PFSK-1 (cell line): Measurements from ENCODE around the gene PHF13.

Experiments used
- FOXP2 ChIP-seq: optimal IDR thresholded peaks from 2 replicates; pipeline ENCODE3; 2011; ENCODE audit warnings: borderline replicate concordance, control low read depth, inconsistent platforms; ENCODE audit not compliant: insufficient read depth; ENCODE audit errors: extremely low read length, extremely low read depth
- POLR2AphosphoS5 ChIP-seq: IDR thresholded peaks from 2 replicates; pipeline ENCODE4 v1.6.1; 2012; ENCODE audit warnings: low read depth, mild to moderate bottlenecking, control low read depth, low read length, moderate library complexity
- SIN3A ChIP-seq: IDR thresholded peaks from 2 replicates; pipeline ENCODE4 v1.6.1; 2012; ENCODE audit warnings: mild to moderate bottlenecking, low read length, moderate library complexity, borderline replicate concordance; ENCODE audit not compliant: insufficient read depth
- TAF1 ChIP-seq: IDR thresholded peaks from 2 replicates; pipeline ENCODE4 v1.6.1; 2012; ENCODE audit warnings: low read length, control low read depth, borderline replicate concordance; ENCODE audit not compliant: insufficient read depth
- TF ChIP-seq, protein P1 (sequence below), 2 experiments: IDR thresholded peaks; 2 replicates each; pipeline versions ENCODE4 v1.6.1 to v1.8.0; 2011 to 2012; ENCODE audit warnings: low read depth in 2 of 2, low read length in 2 of 2, control low read depth in 1 of 2, inconsistent platforms in 1 of 2, mild to moderate bottlenecking in 1 of 2, moderate library complexity in 1 of 2; ENCODE audit not compliant: insufficient read depth in 1 of 2

Gene PHF13

DNA sequence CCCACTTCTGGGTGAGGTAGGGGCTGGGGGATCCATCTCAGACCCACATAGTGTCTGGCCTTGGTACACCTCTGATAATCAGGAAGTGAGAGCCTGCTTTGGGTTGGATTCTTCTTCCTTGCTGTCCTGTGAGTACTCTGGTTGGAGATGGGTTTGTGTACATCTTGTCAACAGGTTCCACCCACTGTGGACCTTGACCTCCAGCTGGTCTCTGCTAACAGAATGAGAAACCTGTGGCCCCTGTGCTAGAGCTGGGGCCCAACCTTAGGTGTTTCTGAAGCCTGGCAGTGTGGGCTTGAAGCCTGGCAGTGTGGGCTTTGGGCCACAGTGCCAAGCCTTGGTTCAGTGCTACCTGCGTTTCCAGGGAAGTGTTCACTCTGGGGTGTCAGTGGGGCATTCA is 31.2 kb upstream of the PHF13 start:
- no peak for TF ChIP-seq TAF1
- no peak for TF ChIP-seq POLR2AphosphoS5
- TF ChIP-seq, protein P1, sequence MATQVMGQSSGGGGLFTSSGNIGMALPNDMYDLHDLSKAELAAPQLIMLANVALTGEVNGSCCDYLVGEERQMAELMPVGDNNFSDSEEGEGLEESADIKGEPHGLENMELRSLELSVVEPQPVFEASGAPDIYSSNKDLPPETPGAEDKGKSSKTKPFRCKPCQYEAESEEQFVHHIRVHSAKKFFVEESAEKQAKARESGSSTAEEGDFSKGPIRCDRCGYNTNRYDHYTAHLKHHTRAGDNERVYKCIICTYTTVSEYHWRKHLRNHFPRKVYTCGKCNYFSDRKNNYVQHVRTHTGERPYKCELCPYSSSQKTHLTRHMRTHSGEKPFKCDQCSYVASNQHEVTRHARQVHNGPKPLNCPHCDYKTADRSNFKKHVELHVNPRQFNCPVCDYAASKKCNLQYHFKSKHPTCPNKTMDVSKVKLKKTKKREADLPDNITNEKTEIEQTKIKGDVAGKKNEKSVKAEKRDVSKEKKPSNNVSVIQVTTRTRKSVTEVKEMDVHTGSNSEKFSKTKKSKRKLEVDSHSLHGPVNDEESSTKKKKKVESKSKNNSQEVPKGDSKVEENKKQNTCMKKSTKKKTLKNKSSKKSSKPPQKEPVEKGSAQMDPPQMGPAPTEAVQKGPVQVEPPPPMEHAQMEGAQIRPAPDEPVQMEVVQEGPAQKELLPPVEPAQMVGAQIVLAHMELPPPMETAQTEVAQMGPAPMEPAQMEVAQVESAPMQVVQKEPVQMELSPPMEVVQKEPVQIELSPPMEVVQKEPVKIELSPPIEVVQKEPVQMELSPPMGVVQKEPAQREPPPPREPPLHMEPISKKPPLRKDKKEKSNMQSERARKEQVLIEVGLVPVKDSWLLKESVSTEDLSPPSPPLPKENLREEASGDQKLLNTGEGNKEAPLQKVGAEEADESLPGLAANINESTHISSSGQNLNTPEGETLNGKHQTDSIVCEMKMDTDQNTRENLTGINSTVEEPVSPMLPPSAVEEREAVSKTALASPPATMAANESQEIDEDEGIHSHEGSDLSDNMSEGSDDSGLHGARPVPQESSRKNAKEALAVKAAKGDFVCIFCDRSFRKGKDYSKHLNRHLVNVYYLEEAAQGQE (IDR thresholded peaks at IDR 0.05; ENCODE audit: insufficient read depth in 1 of 2, low read depth in 2 of 2, low read length in 2 of 2): no peak
- no peak for TF ChIP-seq FOXP2
- TF ChIP-seq SIN3A: no peak

DNA sequence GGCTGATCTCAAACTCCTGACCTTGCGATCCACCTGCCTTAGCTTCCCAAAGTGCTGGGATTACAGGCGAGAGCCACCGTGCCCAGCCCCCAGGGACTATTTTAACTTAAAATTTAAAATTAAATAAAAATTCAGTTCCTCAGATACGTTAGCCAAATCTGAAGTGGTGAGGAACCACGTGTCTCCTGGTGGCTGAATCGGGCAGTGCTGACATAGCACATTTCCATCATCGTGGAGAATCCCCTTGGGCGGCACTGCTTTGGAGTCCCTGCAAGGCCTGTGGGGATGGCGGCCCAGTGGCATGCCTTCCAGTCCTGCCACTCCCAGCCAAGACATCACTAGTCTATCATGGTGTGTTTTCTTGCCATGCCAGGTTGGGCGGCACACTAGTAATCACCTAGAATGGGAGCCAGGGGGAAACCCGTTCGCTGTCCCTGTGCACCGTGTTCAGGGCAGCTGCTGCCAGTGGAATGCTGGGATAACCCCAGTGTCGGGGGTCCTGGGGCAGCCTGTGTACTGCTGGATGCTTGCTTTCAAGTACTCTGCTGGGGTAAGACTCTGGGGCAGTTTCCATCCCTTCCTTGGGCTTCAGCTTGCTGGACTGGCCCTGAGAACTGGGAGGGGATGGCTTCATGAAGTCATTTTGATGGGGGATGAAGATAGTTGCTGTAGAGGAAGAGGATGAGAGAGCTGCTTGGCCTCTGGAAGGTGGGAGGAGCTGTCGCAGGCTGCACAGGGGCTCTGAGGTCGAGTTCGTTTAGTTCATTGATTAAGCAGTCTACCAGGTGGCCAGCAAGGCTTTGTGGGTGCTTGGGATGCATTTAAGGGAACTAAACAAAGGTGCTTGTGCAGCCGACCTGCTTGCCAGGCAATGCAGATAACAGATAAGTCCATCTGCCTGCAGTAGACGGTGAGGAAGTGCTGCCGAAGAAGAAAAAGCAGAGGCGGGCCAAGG is 29.1 kb upstream of the PHF13 start:
- TF ChIP-seq TAF1 (no peak), FOXP2 (no peak)
- TF ChIP-seq, protein P1 (IDR thresholded peaks at IDR 0.05; ENCODE audit: insufficient read depth in 1 of 2, low read depth in 2 of 2, low read length in 2 of 2): no peak

DNA sequence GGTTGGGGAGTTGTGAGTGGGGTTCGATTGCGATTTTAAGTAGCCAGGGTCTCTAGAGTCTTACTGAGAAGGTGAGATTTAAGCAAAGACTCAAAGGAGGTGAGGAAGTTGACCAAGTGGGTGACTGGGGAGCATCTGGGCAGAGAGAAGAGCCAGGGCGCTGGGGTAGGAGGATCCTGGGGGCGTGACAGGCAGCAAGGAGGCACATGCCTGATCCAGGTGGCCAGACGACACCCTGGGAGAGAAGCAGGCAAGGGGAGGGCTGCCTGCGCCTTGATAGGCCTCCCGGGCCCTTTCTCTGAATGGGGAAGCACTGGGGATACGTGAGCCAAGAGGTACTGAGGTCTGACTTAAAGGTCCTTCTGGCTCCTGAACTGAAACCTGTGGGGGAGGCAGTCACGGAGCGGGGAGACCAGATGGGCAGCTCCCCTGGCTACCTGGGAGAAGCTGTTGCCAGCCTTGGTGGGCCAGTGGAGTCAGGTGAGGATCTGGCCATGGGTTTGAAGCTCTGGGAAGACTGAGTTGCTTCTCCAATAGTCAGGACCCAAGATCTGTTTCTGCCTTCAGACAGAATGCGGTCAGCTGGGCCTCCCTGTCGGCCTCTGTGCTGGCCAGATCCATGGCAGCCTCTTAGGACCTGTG is 28.3 kb upstream of the PHF13 start:
- no peak for TF ChIP-seq TAF1
- TF ChIP-seq POLR2AphosphoS5: no peak
- no peak for TF ChIP-seq FOXP2
- TF ChIP-seq, protein P1 (IDR thresholded peaks at IDR 0.05; ENCODE audit: insufficient read depth in 1 of 2, low read depth in 2 of 2, low read length in 2 of 2): no peak
- TF ChIP-seq SIN3A: no peak

DNA sequence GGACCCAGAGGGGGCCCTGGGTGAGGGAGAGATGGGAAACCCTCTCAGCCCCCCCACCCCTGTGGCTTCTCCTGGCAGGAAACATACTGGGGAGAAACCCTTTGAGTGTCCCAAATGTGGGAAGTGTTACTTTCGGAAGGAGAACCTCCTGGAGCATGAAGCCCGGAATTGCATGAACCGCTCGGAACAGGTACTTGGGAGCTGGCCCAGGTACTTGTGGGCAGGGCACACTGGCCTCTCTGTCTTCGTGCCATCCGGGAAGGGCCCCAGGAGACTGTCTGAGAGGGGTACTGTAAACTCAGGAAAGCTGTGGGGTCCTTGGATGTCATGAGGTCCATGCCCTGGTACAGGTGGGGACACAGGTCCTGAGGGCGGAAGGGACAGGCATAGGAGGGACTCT is 27.7 kb upstream of the PHF13 start:
- TF ChIP-seq FOXP2 (no peak), SIN3A (no peak), TAF1 (no peak), POLR2AphosphoS5 (no peak)
- TF ChIP-seq, protein P1 (IDR thresholded peaks at IDR 0.05; ENCODE audit: insufficient read depth in 1 of 2, low read depth in 2 of 2, low read length in 2 of 2): no peak
